Measurements from ENCODE around the gene KLHL33. TPM values are rescaled to one million over a fixed set of nuclear protein-coding genes. Genes with fewer than 3 reads are reported as not detected.

KLHL33 gene
- 0.07 TPM in 1 of 2 replicates, not detected in the other for total RNA-seq

GRCh38 chr14:20435582-20436362 is at the start of gene KLHL33:
TSS of gene KLHL33 (minus strand) at chr14:20436166. CDS start at chr14:20435811, 355 bp downstream.
- no peak within 1 kb of the TSS for H3K4me3 Mint-ChIP-seq (ENCODE audit: low read depth)
- intact Hi-C loops (cut with micrococcal nuclease): no loop called here
- DNase-seq (ENCODE audit: low spot score): no peak
- no peak within 1 kb of the TSS for H3K27ac Mint-ChIP-seq
- H3K4me1 Mint-ChIP-seq (ENCODE audit: low read depth): peaks cover 5% of the 10 kb centered on the region
- no peaks in the 10 kb centered on the region for H3K27me3 Mint-ChIP-seq (ENCODE audit: low read depth)
- no peaks in the 10 kb centered on the region for H3K36me3 Mint-ChIP-seq (ENCODE audit: low read depth)
- no peaks in the 10 kb centered on the region for H3K9me3 Mint-ChIP-seq

- no peak for DNase-seq (ENCODE audit: low spot score)
- H3K27me3 Mint-ChIP-seq (ENCODE audit: low read depth): no peaks in the 10 kb centered on the region
- no peak overlapping the region for H3K27ac Mint-ChIP-seq
- intact Hi-C loops (cut with micrococcal nuclease): no loop called here
- H3K9me3 Mint-ChIP-seq: no peaks in the 10 kb centered on the region
- H3K4me1 Mint-ChIP-seq (ENCODE audit: low read depth): peaks cover 15% of the 10 kb centered on the region
- peaks cover 20% of the 10 kb centered on the region for H3K36me3 Mint-ChIP-seq (ENCODE audit: low read depth)
- H3K4me3 Mint-ChIP-seq (ENCODE audit: low read depth): no peak overlapping the region
These were observed 46.4 kb upstream of the KLHL33 start for GRCh38 chr14:20482382-20482781.

DNA sequence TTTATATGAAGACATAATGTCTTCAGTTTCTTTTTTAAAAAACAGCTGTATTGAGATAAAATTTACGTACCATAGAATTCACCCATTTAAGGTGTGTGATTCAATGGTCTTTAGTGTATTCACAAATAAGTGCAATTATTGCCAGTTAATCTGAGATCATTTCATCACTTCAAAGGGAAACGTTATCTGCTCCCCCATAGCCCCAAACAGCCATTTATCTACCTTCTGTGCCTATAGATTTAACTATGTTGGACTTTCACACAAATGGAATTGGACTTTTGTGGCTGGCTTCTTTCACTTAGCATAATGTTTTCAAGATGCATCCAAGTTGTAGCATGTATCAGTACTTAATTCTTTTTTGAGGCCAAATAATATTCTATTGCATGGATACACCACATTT is 42.9 kb upstream of the KLHL33 start:
- Mint-ChIP-seq H3K4me3 (ENCODE audit: low read depth) (no peak overlapping the region), H3K27ac (no peak overlapping the region), H3K9me3 (no peaks in the 10 kb centered on the region), H3K4me1 (ENCODE audit: low read depth) (peaks cover 29% of the 10 kb centered on the region), H3K36me3 (ENCODE audit: low read depth) (peaks cover 55% of the 10 kb centered on the region), H3K27me3 (ENCODE audit: low read depth) (no peaks in the 10 kb centered on the region)
- DNase-seq (ENCODE audit: low spot score): no peak
- intact Hi-C loops (cut with micrococcal nuclease): no loop called here

DNA sequence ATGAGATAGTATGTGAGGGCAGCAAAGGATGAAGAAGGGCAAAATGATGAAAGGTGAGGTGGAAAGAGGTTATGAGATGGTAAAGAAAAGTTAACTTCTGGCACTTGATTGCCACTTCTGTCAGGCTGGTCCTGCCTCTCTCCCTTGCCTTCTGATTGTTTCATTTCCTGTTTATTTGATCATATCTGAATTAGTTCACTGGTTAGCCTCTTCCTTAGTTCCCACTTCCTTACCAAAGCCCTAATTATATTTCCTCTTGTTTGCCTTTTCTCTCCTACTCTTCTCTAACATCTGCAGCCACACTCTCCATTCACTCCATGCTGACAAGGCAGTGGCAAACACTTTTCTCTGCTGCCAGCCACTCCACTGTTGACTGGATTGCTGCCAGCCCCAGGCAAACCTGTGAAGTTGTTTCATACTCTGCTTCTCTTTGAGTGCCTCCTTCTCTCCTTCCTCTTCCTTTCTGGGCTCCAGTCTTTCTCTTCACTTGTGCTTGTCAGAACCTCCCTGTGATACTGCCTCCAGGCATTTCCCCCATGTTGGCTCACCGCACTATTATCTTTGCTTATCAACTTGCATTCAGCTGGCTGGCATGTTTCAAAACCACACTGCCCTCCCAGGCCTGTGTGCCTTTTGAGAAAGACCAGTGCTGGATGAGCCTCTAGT is 41.4 kb upstream of the KLHL33 start:
- Mint-ChIP-seq H3K4me3 (ENCODE audit: low read depth) (peak overlapping the region; percentile 51), H3K9me3 (no peaks in the 10 kb centered on the region), H3K27me3 (ENCODE audit: low read depth) (no peaks in the 10 kb centered on the region), H3K27ac (peak overlapping the region; percentile 72), H3K4me1 (ENCODE audit: low read depth) (peaks cover 36% of the 10 kb centered on the region), H3K36me3 (ENCODE audit: low read depth) (peaks cover 68% of the 10 kb centered on the region)
- intact Hi-C loops (cut with micrococcal nuclease): loop anchor here (2.0 kb wide), 1 partner anchor 13 kb away; no protein-coding TSS in a partner anchor
- no peak for DNase-seq (ENCODE audit: low spot score)

DNA sequence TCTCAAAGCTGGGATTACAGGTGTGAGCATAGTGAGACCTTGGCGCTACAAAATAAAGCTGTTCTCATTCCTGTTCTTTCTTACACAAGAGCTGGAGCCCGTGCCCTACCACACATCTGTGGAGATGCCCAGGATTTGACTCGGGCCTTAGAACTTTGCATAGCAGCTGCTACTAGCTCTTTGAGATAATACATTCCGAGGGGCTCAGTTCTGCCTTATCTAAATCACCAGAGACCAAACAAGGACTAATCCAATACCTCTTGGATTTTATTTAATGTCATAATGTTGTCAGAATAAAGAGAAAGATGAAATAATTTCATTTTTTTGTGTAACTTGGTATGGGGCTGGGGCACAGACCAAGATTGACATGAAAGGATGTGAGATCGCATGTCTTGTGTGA is 40.8 kb upstream of the KLHL33 start:
- Mint-ChIP-seq H3K36me3 (ENCODE audit: low read depth) (peaks cover 73% of the 10 kb centered on the region), H3K27ac (peak overlapping the region; percentile 72), H3K4me1 (ENCODE audit: low read depth) (peaks cover 42% of the 10 kb centered on the region), H3K9me3 (no peaks in the 10 kb centered on the region), H3K27me3 (ENCODE audit: low read depth) (no peaks in the 10 kb centered on the region), H3K4me3 (ENCODE audit: low read depth) (no peak overlapping the region)
- no peak for DNase-seq (ENCODE audit: low spot score)
- intact Hi-C loops (cut with micrococcal nuclease): loop anchor here (2.0 kb wide), 1 partner anchor 14 kb away; no protein-coding TSS in a partner anchor

- DNase-seq (ENCODE audit: low spot score): no peak
- intact Hi-C loops (cut with micrococcal nuclease): no loop called here
- Mint-ChIP-seq H3K27me3 (ENCODE audit: low read depth) (no peaks in the 10 kb centered on the region), H3K27ac (peak overlapping the region; percentile 8), H3K4me1 (ENCODE audit: low read depth) (peaks cover 51% of the 10 kb centered on the region), H3K4me3 (ENCODE audit: low read depth) (peak overlapping the region; percentile 65), H3K9me3 (no peaks in the 10 kb centered on the region), H3K36me3 (ENCODE audit: low read depth) (peaks cover 66% of the 10 kb centered on the region)
These were observed 36.7 kb upstream of the KLHL33 start for GRCh38 chr14:20472536-20473169.

DNA sequence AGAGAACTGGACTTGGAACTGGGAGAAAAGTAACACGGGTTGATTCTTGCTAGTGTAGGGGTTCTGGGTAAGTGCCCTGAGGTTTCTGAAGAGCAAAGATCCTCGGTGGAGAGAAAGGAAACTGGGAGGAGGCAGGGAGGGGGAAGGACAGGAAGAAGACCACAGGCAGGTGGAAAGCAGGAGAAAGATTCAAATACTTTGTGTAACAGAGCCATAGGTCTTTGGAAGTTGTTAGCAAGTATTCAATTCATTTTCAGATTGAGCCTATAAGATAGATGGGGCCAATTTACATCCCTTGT is 34.6 kb upstream of the KLHL33 start:
- Mint-ChIP-seq H3K27ac (peak overlapping the region; percentile 96), H3K27me3 (ENCODE audit: low read depth) (peaks cover 4% of the 10 kb centered on the region), H3K4me3 (ENCODE audit: low read depth) (peak overlapping the region; percentile 94), H3K9me3 (no peaks in the 10 kb centered on the region), H3K4me1 (ENCODE audit: low read depth) (peaks cover 37% of the 10 kb centered on the region), H3K36me3 (ENCODE audit: low read depth) (peaks cover 45% of the 10 kb centered on the region)
- intact Hi-C loops (cut with micrococcal nuclease): no loop called here
- no peak for DNase-seq (ENCODE audit: low spot score)

- Mint-ChIP-seq H3K27me3 (ENCODE audit: low read depth) (peaks cover 4% of the 10 kb centered on the region), H3K9me3 (no peaks in the 10 kb centered on the region), H3K27ac (peak overlapping the region; percentile 96), H3K4me3 (ENCODE audit: low read depth) (peak overlapping the region; percentile 94), H3K4me1 (ENCODE audit: low read depth) (peaks cover 36% of the 10 kb centered on the region), H3K36me3 (ENCODE audit: low read depth) (peaks cover 40% of the 10 kb centered on the region)
- intact Hi-C loops (cut with micrococcal nuclease): loop anchor here (1.0 to 2.0 kb wide), 4 partner anchors 9 to 139 kb away; partner anchors contain the start of genes APEX1, PARP2 and PIP4P1
- peak; percentile 40 for DNase-seq (ENCODE audit: low spot score)
These were observed 34.1 kb upstream of the KLHL33 start for GRCh38 chr14:20469890-20470602.

DNA sequence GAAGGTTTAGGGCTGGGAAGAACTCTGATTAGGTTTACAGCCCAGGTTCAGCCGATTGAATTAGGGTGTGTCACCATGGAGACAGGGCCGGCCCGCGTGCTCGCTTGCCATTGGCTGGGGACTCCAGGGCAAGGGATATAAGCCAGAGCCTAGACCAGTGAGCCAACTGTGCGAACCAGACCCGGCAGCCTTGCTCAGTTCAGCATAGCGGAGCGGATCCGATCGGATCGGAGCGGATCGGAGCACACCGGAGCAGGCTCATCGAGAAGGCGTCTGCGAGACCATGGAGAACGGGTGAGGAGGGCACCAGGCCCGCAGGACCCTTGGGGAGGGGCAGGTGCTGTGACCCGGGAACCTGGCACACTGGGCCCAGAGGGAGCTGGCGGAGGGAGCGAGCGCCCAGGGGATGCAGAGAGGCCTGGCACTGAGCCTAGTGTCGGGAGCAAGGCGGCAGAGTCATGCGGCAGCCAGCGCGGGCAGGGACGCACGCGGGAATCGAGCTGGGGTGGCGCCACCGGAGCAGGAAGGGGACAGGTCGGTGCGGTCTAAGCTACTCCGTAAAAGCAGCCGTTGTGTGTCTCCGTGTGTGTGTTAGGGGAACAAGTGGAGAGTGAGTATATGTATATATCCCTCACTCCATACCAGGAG is 33.4 kb upstream of the KLHL33 start, which contains the start of gene PNP:
Gene PNP (plus strand): TSS at position 165 of the 648 bp plus-strand sequence. CDS start 119 bp downstream, at position 284.
- peak within 1 kb of the TSS; percentile 94 for H3K4me3 Mint-ChIP-seq (ENCODE audit: low read depth)
- H3K9me3 Mint-ChIP-seq: no peaks in the 10 kb centered on the region
- peaks cover 4% of the 10 kb centered on the region for H3K27me3 Mint-ChIP-seq (ENCODE audit: low read depth)
- H3K4me1 Mint-ChIP-seq (ENCODE audit: low read depth): peaks cover 32% of the 10 kb centered on the region
- H3K27ac Mint-ChIP-seq: peak within 1 kb of the TSS; percentile 96
- H3K36me3 Mint-ChIP-seq (ENCODE audit: low read depth): peaks cover 33% of the 10 kb centered on the region
- intact Hi-C loops (cut with micrococcal nuclease): loop anchor here (1.0 to 2.0 kb wide), 4 partner anchors 8 to 139 kb away; partner anchors contain the start of genes APEX1, PARP2 and PIP4P1
- DNase-seq (ENCODE audit: low spot score): peak; percentile 86

DNA sequence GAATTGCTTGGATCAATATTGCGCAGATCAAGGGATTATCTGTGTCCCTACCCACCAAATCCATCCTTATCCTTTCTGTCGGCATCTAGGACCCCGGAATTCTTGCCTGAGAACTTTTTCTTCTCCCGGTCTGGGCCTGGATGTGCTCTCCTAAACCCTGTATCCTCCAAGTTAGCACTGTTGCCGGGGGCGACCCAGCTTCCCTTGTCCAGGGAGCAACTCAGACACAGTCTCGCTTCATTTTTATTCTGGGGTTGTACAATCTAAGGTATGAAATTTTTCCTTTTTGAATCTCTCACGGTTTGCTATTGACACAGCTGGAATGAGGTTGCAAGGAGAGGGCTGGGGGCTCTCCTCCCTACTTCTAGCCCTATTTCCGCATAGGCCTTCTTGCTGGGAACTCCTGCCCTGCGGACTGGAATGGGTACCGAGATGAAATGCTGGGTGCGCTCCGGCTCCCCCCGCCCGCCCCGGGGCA is 32.8 kb upstream of the KLHL33 start:
- Mint-ChIP-seq H3K9me3 (no peaks in the 10 kb centered on the region), H3K27me3 (ENCODE audit: low read depth) (peaks cover 4% of the 10 kb centered on the region), H3K36me3 (ENCODE audit: low read depth) (peaks cover 27% of the 10 kb centered on the region), H3K27ac (peak overlapping the region; percentile 96), H3K4me1 (ENCODE audit: low read depth) (peaks cover 27% of the 10 kb centered on the region), H3K4me3 (ENCODE audit: low read depth) (peak overlapping the region; percentile 94)
- no peak for DNase-seq (ENCODE audit: low spot score)
- intact Hi-C loops (cut with micrococcal nuclease): loop anchor here (1.0 to 2.0 kb wide), 4 partner anchors 8 to 140 kb away; partner anchors contain the start of genes APEX1, PARP2 and PIP4P1

- H3K4me1 Mint-ChIP-seq (ENCODE audit: low read depth): peaks cover 25% of the 10 kb centered on the region
- peak; percentile 99 for DNase-seq (ENCODE audit: low spot score)
- no peaks in the 10 kb centered on the region for H3K9me3 Mint-ChIP-seq
- peak within 1 kb of the TSS; percentile 92 for H3K27ac Mint-ChIP-seq
- peaks cover 22% of the 10 kb centered on the region for H3K36me3 Mint-ChIP-seq (ENCODE audit: low read depth)
- H3K27me3 Mint-ChIP-seq (ENCODE audit: low read depth): peaks cover 1% of the 10 kb centered on the region
- H3K4me3 Mint-ChIP-seq (ENCODE audit: low read depth): peak within 1 kb of the TSS; percentile 89
- intact Hi-C loops (cut with micrococcal nuclease): loop anchor here (1.0 to 2.0 kb wide), 3 partner anchors 8 to 221 kb away; partner anchors contain the start of genes PARP2 and PNP
These were observed 25.5 kb upstream of the KLHL33 start, which contains the start of gene PIP4P1 for GRCh38 chr14:20461225-20462141. TSS of gene PIP4P1 (minus strand) at chr14:20461434. CDS start at chr14:20461325, 109 bp downstream.
